Ascending aorta (tissue), 2 donors: ENCODE results near the gene OXER1. TPM values are rescaled to one million over a fixed set of nuclear protein-coding genes. Genes with fewer than 3 reads are reported as not detected.

Source experiments
- DNase-seq, 2 donors: peaks; one replicate each; pipeline ENCODE4 v3.0.0-alpha.2; 2019; ENCODE audit warnings: low spot score in 2 of 2
- H3K27ac ChIP-seq, 2 donors: fragments of 200-600 bp; sonication (generic); one replicate each; pipeline ENCODE4 v1.5.1; 2016 to 2017; ENCODE audit warnings: mild to moderate bottlenecking in 1 of 2
- H3K27me3 ChIP-seq: fragments of 200-600 bp; sonication (generic); one replicate; pipeline ENCODE4 v1.5.1; 2017
- H3K36me3 ChIP-seq, 2 donors: fragments of 200-600 bp; sonication (generic); one replicate each; pipeline ENCODE4 v1.5.1; 2016
- H3K4me1 ChIP-seq, 2 donors: fragments of 200-600 bp; sonication (generic); one replicate each; pipeline ENCODE4 v1.5.1; 2016 to 2017; ENCODE audit warnings: mild to moderate bottlenecking in 1 of 2
- H3K4me3 ChIP-seq, 2 donors: fragments of 200-600 bp; sonication (generic); one replicate each; pipeline ENCODE4 v1.5.1; 2016 to 2017; ENCODE audit warnings: mild to moderate bottlenecking in 1 of 2
- H3K9me3 ChIP-seq, 2 donors: fragments of 200-600 bp; sonication (generic); one replicate each; pipeline ENCODE4 v1.5.1; 2016
- intact Hi-C: fragments of 100-400 bp; cut with DNase I; formaldehyde crosslinking; loops from one replicate; pipeline ENCODE4 v1.15.1; 2023
- total RNA-seq: library from RNA; depleted of rRNA; stranded (reverse); fragments of >200 nt; gene quantifications from one replicate; pipeline ENCODE4 v1.1.0, GENCODE V29; 2016
- TF ChIP-seq, protein P1 (sequence below), 3 experiments: fragments of 200-600 bp in 2 of 3; fragments of 450-650 bp in 1 of 3; sonication (generic) in 2 of 3; IDR thresholded peaks; one replicate each; pipeline ENCODE4 v1.5.1; 2016 to 2019; ENCODE audit warnings: antibody characterized with exemption in 3 of 3, mild to moderate bottlenecking in 1 of 3, moderate library complexity in 1 of 3

OXER1 gene
- total RNA-seq, 1 donor from 2014 or later = 0.32 TPM

DNA sequence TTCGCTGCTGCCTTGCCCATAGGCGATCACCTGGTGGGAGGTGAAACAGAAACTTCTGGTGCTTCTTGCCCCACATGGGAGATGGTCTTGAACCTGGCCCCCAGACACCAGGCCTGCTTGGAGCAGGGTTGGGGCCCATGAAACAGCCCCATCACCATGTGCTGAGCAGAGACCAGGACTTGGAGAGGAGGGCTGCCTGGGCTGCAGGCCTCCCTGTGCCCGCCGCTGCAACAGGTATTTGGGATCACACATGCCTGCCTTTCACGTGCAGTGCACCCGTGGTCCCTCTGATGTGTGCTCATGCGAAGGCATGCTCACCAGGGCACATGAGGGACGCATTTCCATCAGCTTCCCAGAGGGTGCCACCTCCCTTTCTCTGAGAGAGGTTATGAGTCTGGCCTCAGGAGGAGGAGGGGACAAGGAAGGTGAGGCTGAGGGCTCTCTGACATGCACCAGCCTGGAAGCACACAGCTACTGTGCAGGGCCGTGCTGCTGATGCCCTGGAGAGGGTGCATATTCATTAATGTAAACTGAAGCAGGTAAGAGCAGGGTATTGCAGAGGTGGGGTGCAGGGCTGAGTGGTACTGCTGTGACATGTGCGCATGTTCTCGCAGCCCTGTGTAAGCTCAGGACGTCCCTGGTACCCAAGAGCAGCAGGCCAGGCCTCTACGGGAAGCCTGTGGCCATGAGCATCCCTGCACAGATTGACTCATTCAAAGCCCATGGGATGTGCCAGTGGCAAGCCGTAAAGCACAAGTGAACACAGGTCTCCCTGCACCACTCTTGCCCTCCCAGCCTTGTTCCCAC is 4.2 kb upstream of the OXER1 start:
- TF ChIP-seq, protein P1, sequence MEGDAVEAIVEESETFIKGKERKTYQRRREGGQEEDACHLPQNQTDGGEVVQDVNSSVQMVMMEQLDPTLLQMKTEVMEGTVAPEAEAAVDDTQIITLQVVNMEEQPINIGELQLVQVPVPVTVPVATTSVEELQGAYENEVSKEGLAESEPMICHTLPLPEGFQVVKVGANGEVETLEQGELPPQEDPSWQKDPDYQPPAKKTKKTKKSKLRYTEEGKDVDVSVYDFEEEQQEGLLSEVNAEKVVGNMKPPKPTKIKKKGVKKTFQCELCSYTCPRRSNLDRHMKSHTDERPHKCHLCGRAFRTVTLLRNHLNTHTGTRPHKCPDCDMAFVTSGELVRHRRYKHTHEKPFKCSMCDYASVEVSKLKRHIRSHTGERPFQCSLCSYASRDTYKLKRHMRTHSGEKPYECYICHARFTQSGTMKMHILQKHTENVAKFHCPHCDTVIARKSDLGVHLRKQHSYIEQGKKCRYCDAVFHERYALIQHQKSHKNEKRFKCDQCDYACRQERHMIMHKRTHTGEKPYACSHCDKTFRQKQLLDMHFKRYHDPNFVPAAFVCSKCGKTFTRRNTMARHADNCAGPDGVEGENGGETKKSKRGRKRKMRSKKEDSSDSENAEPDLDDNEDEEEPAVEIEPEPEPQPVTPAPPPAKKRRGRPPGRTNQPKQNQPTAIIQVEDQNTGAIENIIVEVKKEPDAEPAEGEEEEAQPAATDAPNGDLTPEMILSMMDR (IDR thresholded peaks at IDR 0.05) = no peak
- no peaks in the 10 kb centered on the region for H3K27me3 ChIP-seq
- peak in 1 of 2 donors; percentile 49 for DNase-seq
- no peaks in the 10 kb centered on the region for H3K9me3 ChIP-seq
- intact Hi-C loops = no loop called here
- no peak overlapping the region for H3K4me3 ChIP-seq
- H3K4me1 ChIP-seq = no peaks in the 10 kb centered on the region
- H3K27ac ChIP-seq = no peak overlapping the region
- H3K36me3 ChIP-seq = no peaks in the 10 kb centered on the region

DNA sequence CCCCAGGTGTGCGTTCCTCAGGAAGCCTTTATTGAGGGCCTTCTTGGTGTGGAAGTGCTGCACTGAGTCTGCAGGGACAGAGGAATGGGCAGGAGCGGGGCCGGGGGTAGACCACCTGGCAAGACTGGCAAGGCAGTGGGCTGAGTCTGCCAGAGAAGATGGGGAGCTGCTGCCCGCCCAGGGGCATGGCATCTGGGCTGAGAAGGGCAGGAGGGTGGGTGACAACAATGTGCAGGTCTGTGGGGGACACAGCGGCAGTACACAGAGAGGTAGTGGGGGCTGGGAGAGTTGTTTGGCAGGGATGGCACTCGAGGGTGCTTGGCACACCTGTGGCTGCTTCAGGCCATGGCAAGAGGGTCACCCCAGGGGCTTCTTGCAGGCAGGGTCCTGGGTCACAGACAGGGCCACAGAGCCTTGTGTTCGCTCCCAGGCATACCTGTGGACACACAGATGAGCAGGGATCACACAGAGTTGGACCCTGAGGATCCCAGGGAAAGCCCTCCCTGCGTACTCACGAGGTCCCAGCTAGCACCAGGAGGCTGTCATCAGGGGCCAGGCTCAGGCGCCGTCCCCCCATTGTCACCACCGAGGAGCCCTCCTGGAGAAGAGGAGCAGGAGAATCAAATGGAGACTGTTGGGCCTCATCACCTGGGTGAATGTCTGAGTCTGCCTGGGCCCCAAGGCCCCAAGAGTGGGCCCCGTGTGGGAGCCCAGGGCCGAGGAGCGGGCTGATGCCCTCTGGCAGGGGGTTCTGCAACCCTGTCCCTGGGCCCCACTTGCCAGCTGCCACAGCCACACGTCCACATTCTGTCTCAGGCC is 3.4 kb upstream of the OXER1 start:
- no peaks in the 10 kb centered on the region for H3K27me3 ChIP-seq
- no peak overlapping the region for H3K4me3 ChIP-seq
- no peak for DNase-seq
- no peaks in the 10 kb centered on the region for H3K4me1 ChIP-seq
- H3K36me3 ChIP-seq = no peaks in the 10 kb centered on the region
- TF ChIP-seq, protein P1 (IDR thresholded peaks at IDR 0.05) = no peak
- H3K27ac ChIP-seq = no peak overlapping the region
- intact Hi-C loops = no loop called here
- no peaks in the 10 kb centered on the region for H3K9me3 ChIP-seq

DNA sequence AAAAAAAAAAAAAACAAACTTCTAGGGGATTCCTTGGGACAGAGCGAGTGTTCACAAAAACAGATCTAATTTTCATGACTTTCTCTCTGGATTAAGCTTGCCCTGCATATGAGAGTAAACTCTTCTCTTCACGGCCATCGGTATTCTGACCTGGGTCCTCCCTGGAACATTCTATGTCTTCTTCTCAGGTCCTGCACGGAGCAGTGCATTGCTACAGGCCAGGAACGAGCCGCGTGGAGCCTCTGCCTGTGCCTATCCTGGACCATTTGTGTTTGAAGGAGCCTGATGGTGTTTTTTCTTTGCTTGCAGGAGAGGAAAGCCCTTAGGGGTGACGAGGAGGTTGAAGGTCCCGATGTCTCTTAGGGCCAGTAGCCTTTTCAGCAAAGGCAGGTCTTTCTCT is 1.8 kb upstream of the OXER1 start:
- no peaks in the 10 kb centered on the region for H3K4me1 ChIP-seq
- no peak overlapping the region for H3K4me3 ChIP-seq
- H3K9me3 ChIP-seq = no peaks in the 10 kb centered on the region
- no peaks in the 10 kb centered on the region for H3K36me3 ChIP-seq
- DNase-seq = no peak
- no peak overlapping the region for H3K27ac ChIP-seq
- TF ChIP-seq, protein P1 (IDR thresholded peaks at IDR 0.05) = no peak
- intact Hi-C loops = no loop called here
- H3K27me3 ChIP-seq = no peaks in the 10 kb centered on the region

DNA sequence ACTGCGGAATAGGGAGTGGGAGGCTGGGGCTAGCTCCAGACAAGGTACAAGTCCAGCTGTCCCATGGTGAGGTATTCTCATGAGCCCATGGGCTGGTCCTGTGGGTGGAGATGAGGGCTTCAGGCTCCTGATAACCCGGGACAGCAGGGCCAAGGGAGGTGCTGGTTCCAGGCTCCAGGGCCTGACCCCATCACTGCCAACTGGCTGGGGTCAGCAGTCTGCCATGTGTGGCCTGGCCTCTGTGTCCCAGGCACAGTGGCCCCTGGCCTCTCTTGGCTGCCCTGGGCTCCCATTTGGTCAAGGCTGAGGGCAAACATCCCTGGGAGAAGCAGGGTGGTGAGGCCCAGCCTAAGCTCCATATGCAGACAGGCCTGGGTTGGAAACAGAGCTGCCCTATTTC is 966 bp upstream of the OXER1 start:
- intact Hi-C loops = no loop called here
- no peaks in the 10 kb centered on the region for H3K4me1 ChIP-seq

More for the DNA sequence above, 966 bp upstream of the OXER1 start:
- H3K9me3 ChIP-seq = no peaks in the 10 kb centered on the region
- DNase-seq = no peak
- TF ChIP-seq, protein P1 (IDR thresholded peaks at IDR 0.05) = no peak
- H3K36me3 ChIP-seq = no peaks in the 10 kb centered on the region
- no peak overlapping the region for H3K4me3 ChIP-seq
- no peak overlapping the region for H3K27ac ChIP-seq
- H3K27me3 ChIP-seq = no peaks in the 10 kb centered on the region
